K562 (cell line): ENCODE data around the gene CUTA. TPM values are rescaled to one million over a fixed set of nuclear protein-coding genes. Genes with fewer than 3 reads are reported as not detected.

Experiments
- EZH2 ChIP-seq: IDR thresholded peaks from 2 replicates; pipeline ENCODE4 v1.6.1; 2012; ENCODE audit warnings: low read depth, mild to moderate bottlenecking, inconsistent platforms, low read length, borderline replicate concordance
- FOXM1 ChIP-seq, 2 experiments: fragments of 450-650 bp in 1 of 2; sonication (generic) in 1 of 2; formaldehyde crosslinking in 1 of 2; IDR thresholded peaks; 2 replicates each; pipeline versions ENCODE4 v1.6.1 to v1.9.0; 2017 to 2022; ENCODE audit warnings: low read depth in 2 of 2, mild to moderate bottlenecking in 2 of 2, missing genetic modification reagents in 1 of 2, moderate library complexity in 1 of 2
- HNRNPL ChIP-seq: fragments of 200-400 bp; formaldehyde crosslinking; IDR thresholded peaks from 2 replicates; pipeline ENCODE4 v1.6.1; 2017; ENCODE audit warnings: low read depth, mild to moderate bottlenecking, low read length
- KDM4B ChIP-seq, 2 experiments: fragments of 450-650 bp in 1 of 2; sonication (generic) in 1 of 2; IDR thresholded peaks; 2 replicates each; pipeline ENCODE4 v1.6.1; 2016 to 2017; ENCODE audit warnings: borderline replicate concordance in 2 of 2, antibody characterized with exemption in 1 of 2, low read depth in 1 of 2, mild to moderate bottlenecking in 1 of 2
- LEF1 ChIP-seq: fragments of 450-650 bp; IDR thresholded peaks from 2 replicates; pipeline ENCODE4 v1.6.1; 2016; ENCODE audit warnings: mild to moderate bottlenecking
- RFX1 ChIP-seq: fragments of 450-650 bp; IDR thresholded peaks from 2 replicates; pipeline ENCODE4 v1.6.1; 2016; ENCODE audit warnings: mild to moderate bottlenecking, moderate library complexity
- SIRT6 ChIP-seq: IDR thresholded peaks from one replicate; pipeline ENCODE4 v1.6.1; 2012; ENCODE audit warnings: low read depth, mild to moderate bottlenecking, control low read depth, inconsistent platforms, low read length, moderate library complexity
- SREBF2 ChIP-seq: sonication (generic); formaldehyde crosslinking; IDR thresholded peaks from 2 replicates; pipeline ENCODE4 v1.4.0; 2020; ENCODE audit warnings: mild to moderate bottlenecking, missing genetic modification reagents
- STAT5B ChIP-seq: fragments of 250-450 bp; sonication (Bioruptor Pico); IDR thresholded peaks from 2 replicates; pipeline ENCODE4 v1.8.0; 2021; ENCODE audit warnings: mild to moderate bottlenecking, inconsistent platforms
- TBP ChIP-seq: optimal IDR thresholded peaks from 2 replicates; pipeline ENCODE3; 2011; ENCODE audit warnings: low read depth, low read length, improper control_type of control experiment
- TEAD4 ChIP-seq, 2 experiments: sonication (generic) in 1 of 2; formaldehyde crosslinking in 1 of 2; IDR thresholded peaks; 2 replicates each; pipeline versions ENCODE4 v1.6.1 to v1.8.0; 2012 to 2022; ENCODE audit warnings: borderline replicate concordance in 1 of 2, inconsistent platforms in 1 of 2, low read length in 1 of 2, mild to moderate bottlenecking in 1 of 2, missing genetic modification reagents in 1 of 2
- ZKSCAN1 ChIP-seq: fragments of 150-350 bp; IDR thresholded peaks from 2 replicates; pipeline ENCODE4 v1.6.1; 2016; ENCODE audit warnings: low read depth, low read length
- ZNF133 ChIP-seq: fragments of 250-450 bp; sonication (Bioruptor Pico); IDR thresholded peaks from 2 replicates; pipeline ENCODE4 v1.4.0; 2020; ENCODE audit warnings: mild to moderate bottlenecking
- ZNF140 ChIP-seq: fragments of 250-450 bp; sonication (Bioruptor Pico); IDR thresholded peaks from 2 replicates; pipeline ENCODE4 v1.8.0; 2021; ENCODE audit warnings: moderate library complexity, mild to moderate bottlenecking, inconsistent platforms
- ZNF143 ChIP-seq: sonication (generic); formaldehyde crosslinking; IDR thresholded peaks from 2 replicates; pipeline ENCODE4 v1.9.0; 2022; ENCODE audit warnings: mild to moderate bottlenecking, missing genetic modification reagents
- ZNF408 ChIP-seq: fragments of 250-450 bp; sonication (Bioruptor Pico); IDR thresholded peaks from 2 replicates; pipeline ENCODE4 v1.4.0; 2020; ENCODE audit warnings: low read depth, mild to moderate bottlenecking, moderate library complexity
- polyA plus RNA-seq, 8 experiments: library from polyadenylated mRNA; depleted of rRNA in 4 of 8; stranded (reverse) in 5 of 8; unstranded in 3 of 8; fragments of >200 nt; fragmentation: Nextera tagmentation in 2 of 8; fragmentation: Illumina TruSeq in 1 of 8; extraction: Ambion mirVana in 2 of 8; extraction: Trizol in 1 of 8; gene quantifications; 2 replicates each; pipeline versions ENCODE4 v1.2.1 to v1.2.3, GENCODE V29; 2011 to 2014; ENCODE audit warnings: inconsistent platforms in 1 of 8, missing spikeins in 1 of 8
- total RNA-seq, 7 experiments: library from RNA; depleted of rRNA in 6 of 7; stranded (reverse); fragments of >200 nt in 6 of 7; fragmentation: Illumina TruSeq in 2 of 7; extraction: Trizol in 2 of 7; gene quantifications; 2 replicates each; pipeline versions ENCODE4 v1.2.1 to v1.2.3, GENCODE V29; 2011 to 2021; ENCODE audit warnings: low replicate concordance in 1 of 7
- TF ChIP-seq, protein P1 (sequence below): sonication (generic); formaldehyde crosslinking; IDR thresholded peaks from 2 replicates; pipeline ENCODE4 v1.8.0; 2022; ENCODE audit warnings: missing genetic modification reagents, mild to moderate bottlenecking, moderate library complexity, borderline replicate concordance
- TF ChIP-seq, protein P2 (sequence below): fragments of 250-450 bp; sonication (Bioruptor Pico); IDR thresholded peaks from 2 replicates; pipeline ENCODE4 v1.6.1; 2021; ENCODE audit warnings: mild to moderate bottlenecking
- TF ChIP-seq, protein P3 (sequence below): fragments of 250-450 bp; sonication (Bioruptor Pico); IDR thresholded peaks from 2 replicates; pipeline ENCODE4 v1.4.0; 2020; ENCODE audit warnings: mild to moderate bottlenecking, moderate library complexity

Gene CUTA
- total and polyA plus RNA-seq, 9 of the 15 experiments (the other 6 are each of a cell fraction or from before 2014, with no cell fraction given): 166 to 682 (median 310) TPM

DNA sequence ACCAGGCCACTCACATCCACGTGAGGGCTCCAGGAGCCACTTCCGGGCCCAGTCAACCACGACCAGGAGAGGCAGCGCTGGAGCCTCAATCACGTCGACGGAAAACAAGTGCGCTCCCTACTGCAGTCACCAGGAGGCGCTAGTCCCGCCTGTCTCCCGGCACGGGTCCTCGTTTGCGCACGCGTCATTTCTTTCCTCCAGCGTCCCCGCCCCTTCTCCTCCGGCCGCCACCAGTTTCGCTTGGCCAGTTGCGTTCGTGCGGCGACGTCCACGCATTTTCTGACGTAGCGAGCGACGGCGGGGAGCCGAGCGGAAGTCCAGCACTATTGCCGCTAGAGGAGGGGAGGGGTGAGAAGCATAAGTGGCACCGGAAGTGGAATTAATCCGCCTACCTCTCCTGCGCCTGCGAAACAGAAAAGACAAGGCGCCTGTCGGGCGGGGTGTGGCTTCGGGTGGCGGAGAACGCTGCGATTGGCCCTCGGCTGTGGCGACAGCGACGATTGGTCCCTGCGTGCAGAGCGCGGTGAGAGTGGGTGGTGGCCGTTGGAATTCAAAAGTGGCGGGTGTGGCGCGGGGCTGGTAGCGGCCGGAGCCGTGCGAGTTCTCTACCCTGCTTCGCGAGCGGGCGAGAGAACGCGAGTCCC, 26.5 kb downstream of the CUTA start, which contains the start of gene KIFC1 (continued):
- TF ChIP-seq ZNF408: no peak
- no peak for TF ChIP-seq ZNF140
- peak; percentile 47 for TF ChIP-seq ZKSCAN1
- peak; percentile 61 for TF ChIP-seq TEAD4 (IDR thresholded peaks at IDR 0.05; ENCODE audit: low read length)
- TF ChIP-seq TEAD4 (CRISPR knock-in tag; IDR thresholded peaks at IDR 0.05; ENCODE audit: borderline replicate concordance): no peak
- peak; percentile 99 for TF ChIP-seq FOXM1 (IDR thresholded peaks at IDR 0.05; ENCODE audit: low read depth)
- peak; percentile 97; the same call in 1 of the 2 replicates for TF ChIP-seq FOXM1 (CRISPR knock-in tag; IDR thresholded peaks at IDR 0.05; ENCODE audit: low read depth)
- TF ChIP-seq, protein P1, sequence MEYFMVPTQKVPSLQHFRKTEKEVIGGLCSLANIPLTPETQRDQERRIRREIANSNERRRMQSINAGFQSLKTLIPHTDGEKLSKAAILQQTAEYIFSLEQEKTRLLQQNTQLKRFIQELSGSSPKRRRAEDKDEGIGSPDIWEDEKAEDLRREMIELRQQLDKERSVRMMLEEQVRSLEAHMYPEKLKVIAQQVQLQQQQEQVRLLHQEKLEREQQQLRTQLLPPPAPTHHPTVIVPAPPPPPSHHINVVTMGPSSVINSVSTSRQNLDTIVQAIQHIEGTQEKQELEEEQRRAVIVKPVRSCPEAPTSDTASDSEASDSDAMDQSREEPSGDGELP (CRISPR knock-in tag): peak; percentile 92
- no peak for TF ChIP-seq SREBF2 (CRISPR knock-in tag)
- TF ChIP-seq RFX1: no peak
- no peak for TF ChIP-seq EZH2
- no peak; the same call in 1 of the 2 replicates for TF ChIP-seq HNRNPL
- no peak for TF ChIP-seq STAT5B (CRISPR knock-in tag)
- TF ChIP-seq TBP: peak; percentile 61
- no peak for TF ChIP-seq SIRT6
- TF ChIP-seq, protein P2, sequence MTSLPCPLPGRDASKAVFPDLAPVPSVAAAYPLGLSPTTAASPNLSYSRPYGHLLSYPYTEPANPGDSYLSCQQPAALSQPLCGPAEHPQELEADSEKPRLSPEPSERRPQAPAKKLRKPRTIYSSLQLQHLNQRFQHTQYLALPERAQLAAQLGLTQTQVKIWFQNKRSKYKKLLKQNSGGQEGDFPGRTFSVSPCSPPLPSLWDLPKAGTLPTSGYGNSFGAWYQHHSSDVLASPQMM (CRISPR knock-in tag): no peak
- TF ChIP-seq KDM4B (IDR thresholded peaks at IDR 0.05; ENCODE audit: borderline replicate concordance in 2 of 2, low read depth in 1 of 2): peak in 1 of 2 experiments; percentile 88; a peak in 2 of 4 replicates
- TF ChIP-seq, protein P3, sequence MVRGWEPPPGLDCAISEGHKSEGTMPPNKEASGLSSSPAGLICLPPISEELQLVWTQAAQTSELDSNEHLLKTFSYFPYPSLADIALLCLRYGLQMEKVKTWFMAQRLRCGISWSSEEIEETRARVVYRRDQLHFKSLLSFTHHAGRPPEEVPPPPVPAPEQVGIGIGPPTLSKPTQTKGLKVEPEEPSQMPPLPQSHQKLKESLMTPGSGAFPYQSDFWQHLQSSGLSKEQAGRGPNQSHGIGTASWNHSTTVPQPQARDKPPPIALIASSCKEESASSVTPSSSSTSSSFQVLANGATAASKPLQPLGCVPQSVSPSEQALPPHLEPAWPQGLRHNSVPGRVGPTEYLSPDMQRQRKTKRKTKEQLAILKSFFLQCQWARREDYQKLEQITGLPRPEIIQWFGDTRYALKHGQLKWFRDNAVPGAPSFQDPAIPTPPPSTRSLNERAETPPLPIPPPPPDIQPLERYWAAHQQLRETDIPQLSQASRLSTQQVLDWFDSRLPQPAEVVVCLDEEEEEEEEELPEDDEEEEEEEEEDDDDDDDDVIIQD (CRISPR knock-in tag): no peak
- TF ChIP-seq LEF1: 0 out of 2 replicates have a peak, but pooled peaks have one; percentile 18
- TF ChIP-seq ZNF143: no peak
- no peak for TF ChIP-seq ZNF133 (CRISPR knock-in tag)
